OCI-LY3 (cell line): ENCODE results near the gene TTC32.
"Not testable (repeated sequence)": the region's sequence is repeated elsewhere in the genome, so short reads cannot be mapped to it uniquely, and the experiment has no call there.

Source experiments
- EZH2phosphoT487 ChIP-seq: fragments of 200-600 bp; shearing (Covaris generic); IDR thresholded peaks from 2 replicates; pipeline ENCODE4 v1.6.1; 2018; ENCODE audit warnings: antibody characterized with exemption, mixed run types, low read depth
- TF ChIP-seq, protein P1 (sequence below): fragments of 200-600, 300-600 bp; sonication (generic); IDR thresholded peaks from 2 replicates; pipeline ENCODE4 v1.5.1; 2014; ENCODE audit warnings: antibody characterized with exemption, low read length, low read depth

- TF ChIP-seq, protein P1, sequence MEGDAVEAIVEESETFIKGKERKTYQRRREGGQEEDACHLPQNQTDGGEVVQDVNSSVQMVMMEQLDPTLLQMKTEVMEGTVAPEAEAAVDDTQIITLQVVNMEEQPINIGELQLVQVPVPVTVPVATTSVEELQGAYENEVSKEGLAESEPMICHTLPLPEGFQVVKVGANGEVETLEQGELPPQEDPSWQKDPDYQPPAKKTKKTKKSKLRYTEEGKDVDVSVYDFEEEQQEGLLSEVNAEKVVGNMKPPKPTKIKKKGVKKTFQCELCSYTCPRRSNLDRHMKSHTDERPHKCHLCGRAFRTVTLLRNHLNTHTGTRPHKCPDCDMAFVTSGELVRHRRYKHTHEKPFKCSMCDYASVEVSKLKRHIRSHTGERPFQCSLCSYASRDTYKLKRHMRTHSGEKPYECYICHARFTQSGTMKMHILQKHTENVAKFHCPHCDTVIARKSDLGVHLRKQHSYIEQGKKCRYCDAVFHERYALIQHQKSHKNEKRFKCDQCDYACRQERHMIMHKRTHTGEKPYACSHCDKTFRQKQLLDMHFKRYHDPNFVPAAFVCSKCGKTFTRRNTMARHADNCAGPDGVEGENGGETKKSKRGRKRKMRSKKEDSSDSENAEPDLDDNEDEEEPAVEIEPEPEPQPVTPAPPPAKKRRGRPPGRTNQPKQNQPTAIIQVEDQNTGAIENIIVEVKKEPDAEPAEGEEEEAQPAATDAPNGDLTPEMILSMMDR = not testable (repeated sequence)
- not testable (repeated sequence) for TF ChIP-seq EZH2phosphoT487
These were observed 22.7 kb upstream of the TTC32 start for GRCh38 chr2:19924526-19924925.
